Endothelial cell (in vitro differentiated cells): ENCODE data around the gene CNPY4. TPM values are rescaled to one million over a fixed set of nuclear protein-coding genes. Genes with fewer than 3 reads are reported as not detected.
A peak's percentile ranks its signal among the peaks of the same experiment; 100 is the strongest.

Experiments used
- DNase-seq: peaks from one replicate; pipeline ENCODE4 v3.0.0; 2021; ENCODE audit warnings: low spot score
- H3K27ac Mint-ChIP-seq: one replicate; pipeline ENCODE4 v1.8.0; 2021; ENCODE audit warnings: mixed read lengths, inconsistent platforms; ENCODE audit not compliant: unreplicated experiment
- H3K27me3 Mint-ChIP-seq: one replicate; pipeline ENCODE4 v1.8.0; 2021; ENCODE audit warnings: mild to moderate bottlenecking, moderate library complexity, mixed read lengths, inconsistent platforms; ENCODE audit not compliant: unreplicated experiment
- H3K36me3 Mint-ChIP-seq: one replicate; pipeline ENCODE4 v1.8.0; 2021; ENCODE audit warnings: mild to moderate bottlenecking, low read depth, mixed read lengths, inconsistent platforms; ENCODE audit not compliant: unreplicated experiment
- H3K4me1 Mint-ChIP-seq: one replicate; pipeline ENCODE4 v1.8.0; 2021; ENCODE audit warnings: mild to moderate bottlenecking, mixed read lengths, inconsistent platforms; ENCODE audit not compliant: unreplicated experiment
- H3K4me3 Mint-ChIP-seq: one replicate; pipeline ENCODE4 v1.8.0; 2021; ENCODE audit warnings: mild to moderate bottlenecking, mixed read lengths, inconsistent platforms; ENCODE audit not compliant: unreplicated experiment
- H3K9me3 Mint-ChIP-seq: one replicate; pipeline ENCODE4 v1.8.0; 2021; ENCODE audit warnings: mixed read lengths, inconsistent platforms; ENCODE audit not compliant: unreplicated experiment
- CTCF ChIP-seq: fragments of 200-600 bp; sonication (generic); IDR thresholded peaks from one replicate; pipeline ENCODE4 v1.5.0; 2021; ENCODE audit warnings: antibody characterized with exemption; ENCODE audit not compliant: unreplicated experiment
- total RNA-seq: library from RNA; stranded (reverse); fragmentation: NEBNext Ultra II Directional; extraction: Animal tissue kit (Norgen Biotek cat#: 25700); gene quantifications from one replicate; pipeline ENCODE4 v1.2.1, GENCODE V29; 2021; ENCODE audit not compliant: unreplicated experiment

Gene CNPY4
- total RNA-seq, 1 donor from 2014 or later = 28.3 TPM

DNA sequence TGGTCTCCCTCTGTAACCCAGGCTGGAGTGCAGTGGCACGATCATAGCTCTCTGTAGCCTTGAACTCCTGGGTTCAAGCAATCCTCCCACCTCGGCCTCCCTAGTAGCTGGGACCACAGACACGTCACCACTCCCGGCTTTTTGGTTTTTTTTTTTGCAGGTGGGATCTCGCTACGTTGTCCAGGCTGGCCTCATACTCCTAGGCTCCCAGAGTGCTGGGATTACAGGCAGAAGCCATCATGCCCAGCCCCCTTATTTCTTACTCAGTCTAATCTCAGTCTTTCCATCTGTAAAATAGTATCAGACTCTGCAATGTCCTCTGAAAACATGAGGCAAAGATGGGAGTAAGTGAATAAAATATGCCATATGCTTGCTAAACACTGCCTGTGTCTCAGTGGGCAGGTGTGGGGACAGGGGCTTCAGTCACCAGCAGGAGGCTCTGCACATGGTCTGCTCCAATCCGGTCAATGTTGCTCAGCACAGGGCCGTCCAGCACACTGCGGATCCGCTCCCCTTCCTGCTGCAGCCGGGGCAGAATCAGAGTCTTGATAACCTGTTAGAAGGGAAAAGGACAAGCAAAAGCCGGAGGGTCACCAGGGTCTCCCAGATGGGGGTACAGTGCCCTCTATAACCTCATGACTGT is 9.8 kb upstream of the CNPY4 start:
- Mint-ChIP-seq H3K27me3 (peaks cover 5% of the 10 kb centered on the region), H3K36me3 (peaks cover 41% of the 10 kb centered on the region), H3K4me3 (peak overlapping the region; percentile 11), H3K4me1 (peaks cover 2% of the 10 kb centered on the region), H3K27ac (no peak overlapping the region), H3K9me3 (no peaks in the 10 kb centered on the region)
- no peak for TF ChIP-seq CTCF
- no peak for DNase-seq

GRCh38 chr7:100111156-100111555 is 8.3 kb upstream of the CNPY4 start:
- DNase-seq = no peak
- peaks cover 2% of the 10 kb centered on the region for H3K4me1 Mint-ChIP-seq
- H3K27me3 Mint-ChIP-seq = peaks cover 6% of the 10 kb centered on the region
- H3K9me3 Mint-ChIP-seq = no peaks in the 10 kb centered on the region
- no peak for TF ChIP-seq CTCF
- H3K36me3 Mint-ChIP-seq = peaks cover 45% of the 10 kb centered on the region
- H3K4me3 Mint-ChIP-seq = peak overlapping the region; percentile 86
- H3K27ac Mint-ChIP-seq = no peak overlapping the region

DNA sequence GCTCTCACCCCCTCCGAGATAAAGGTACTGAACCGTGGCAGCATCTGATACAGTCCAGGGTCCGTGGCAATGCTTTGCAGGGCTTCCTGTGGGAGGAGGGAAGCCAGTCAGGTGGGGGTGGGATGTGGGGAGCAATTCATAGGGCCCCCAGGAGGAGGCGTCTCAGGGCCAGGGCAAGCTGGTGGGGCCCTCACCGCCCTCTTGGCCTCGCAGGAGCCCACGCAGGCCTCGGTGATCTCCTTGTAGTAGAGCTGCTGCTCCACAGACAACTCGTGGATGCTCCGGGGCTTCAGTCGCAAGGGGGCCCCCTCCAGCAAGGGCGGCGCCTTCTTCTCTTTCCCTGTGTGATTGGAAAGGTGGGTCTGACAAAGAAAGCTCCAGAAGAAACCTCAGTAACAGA is 7.5 kb upstream of the CNPY4 start:
- Mint-ChIP-seq H3K27me3 (peaks cover 6% of the 10 kb centered on the region), H3K9me3 (no peaks in the 10 kb centered on the region), H3K27ac (no peak overlapping the region), H3K36me3 (peaks cover 41% of the 10 kb centered on the region), H3K4me1 (peaks cover 2% of the 10 kb centered on the region), H3K4me3 (no peak overlapping the region)
- no peak for DNase-seq
- no peak for TF ChIP-seq CTCF

DNA sequence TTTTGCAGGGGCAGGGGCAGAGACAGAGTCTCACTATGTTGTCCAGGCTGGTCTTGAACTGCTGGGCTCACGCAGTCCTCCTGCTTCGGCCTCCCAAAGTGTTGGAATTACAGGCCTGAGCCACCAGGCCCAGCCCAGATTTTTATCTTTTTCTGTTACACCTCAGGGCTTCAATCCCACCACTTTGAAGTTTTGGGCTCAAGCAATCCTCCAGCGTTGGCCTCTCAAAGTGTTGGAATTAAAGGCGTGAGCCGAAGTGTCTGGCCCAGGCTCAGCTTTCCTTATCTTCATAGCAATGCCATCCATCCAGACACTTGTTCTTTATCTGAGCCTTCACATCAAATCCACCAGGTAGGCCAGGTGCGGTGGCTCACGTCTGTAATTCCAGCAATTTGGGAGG is 4.4 kb upstream of the CNPY4 start:
- no peaks in the 10 kb centered on the region for H3K9me3 Mint-ChIP-seq
- H3K27ac Mint-ChIP-seq = no peak overlapping the region
- peaks cover 13% of the 10 kb centered on the region for H3K4me1 Mint-ChIP-seq
- H3K4me3 Mint-ChIP-seq = peak overlapping the region; percentile 51
- TF ChIP-seq CTCF = no peak
- peaks cover 29% of the 10 kb centered on the region for H3K36me3 Mint-ChIP-seq
- peaks cover 6% of the 10 kb centered on the region for H3K27me3 Mint-ChIP-seq
- DNase-seq = no peak

DNA sequence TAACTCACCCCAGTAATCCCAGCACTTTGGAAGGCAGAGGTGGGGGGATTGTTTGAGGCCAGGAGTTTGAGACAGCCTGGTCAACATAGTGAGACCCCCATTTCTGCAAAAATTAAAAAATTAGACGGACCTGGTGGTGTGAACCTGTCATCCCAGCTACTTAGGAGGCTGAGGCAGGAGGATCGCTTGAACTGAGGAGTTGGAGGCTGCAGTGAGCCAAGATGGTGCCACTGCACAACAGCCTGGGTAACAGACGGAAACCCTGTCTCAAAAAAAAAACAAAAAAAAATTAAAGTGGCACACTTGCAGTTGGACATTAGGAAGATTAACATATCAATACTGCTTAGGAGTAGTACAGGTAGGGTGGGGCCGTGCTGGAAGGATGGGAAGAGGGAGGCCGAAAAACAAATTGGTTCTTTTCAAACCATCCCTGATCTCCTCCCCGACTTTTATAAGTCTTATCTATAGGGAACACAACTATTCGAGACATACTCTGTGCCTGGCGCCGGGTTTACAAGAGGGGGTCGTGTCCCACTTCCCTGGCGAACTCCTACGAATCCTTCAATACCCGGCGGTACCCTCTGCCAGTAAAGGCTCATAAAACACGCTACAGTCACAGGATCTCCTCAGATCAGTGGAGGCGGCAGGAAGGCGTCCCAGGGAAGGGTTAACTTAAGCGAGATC is 904 bp upstream of the CNPY4 start:
- no peak for TF ChIP-seq CTCF
- Mint-ChIP-seq H3K9me3 (no peaks in the 10 kb centered on the region), H3K27ac (peak overlapping the region; percentile 96), H3K27me3 (peaks cover 7% of the 10 kb centered on the region), H3K36me3 (peaks cover 8% of the 10 kb centered on the region), H3K4me3 (peak overlapping the region; percentile 99), H3K4me1 (peaks cover 21% of the 10 kb centered on the region)
- no peak for DNase-seq
